Left renal cortex interstitium (tissue), 4 donors: ENCODE data around the gene NUFIP1. TPM values are rescaled to one million over a fixed set of nuclear protein-coding genes. Genes with fewer than 3 reads are reported as not detected.
"Not testable (repeated sequence)": the region's sequence is repeated elsewhere in the genome, so short reads cannot be mapped to it uniquely, and the experiment has no call there.

Experiments
- DNase-seq, 4 donors: peaks; one replicate each; pipeline ENCODE4 v3.0.0-alpha.2; 2013; ENCODE audit warnings: low read depth in 4 of 4, low spot score in 2 of 4, missing footprints in 1 of 4
- polyA plus RNA-seq, 4 donors: library from polyadenylated mRNA; unstranded; fragments of 120-200 nt; gene quantifications; one replicate each; pipeline ENCODE4 v1.2.1, GENCODE V29; 2013; ENCODE audit not compliant: insufficient read length in 4 of 4

NUFIP1 gene
- polyA plus RNA-seq, 4 donors: 10.9 to 13.1 (median 12.5) TPM

GRCh38 chr13:44921931-44922758 is 67.1 kb downstream of the NUFIP1 start:
- DNase-seq: no peak

- DNase-seq: no peak
These were observed 67.9 kb downstream of the NUFIP1 start for GRCh38 chr13:44921246-44921877.

GRCh38 chr13:44920013-44920412 is 69.3 kb downstream of the NUFIP1 start:
- DNase-seq: no peak

GRCh38 chr13:44919104-44919804 is 70.0 kb downstream of the NUFIP1 start:
- no peak for DNase-seq

- DNase-seq: peak in 2 of 4 donors; percentile 87 to 93
These were observed 70.8 kb downstream of the NUFIP1 start for GRCh38 chr13:44918326-44919103.

- DNase-seq: peak; percentile 96 to 100 (median 98)
These were observed 71.5 kb downstream of the NUFIP1 start for GRCh38 chr13:44917589-44918325.

- no peak for DNase-seq
These were observed 76.8 kb downstream of the NUFIP1 start for GRCh38 chr13:44912278-44913016.

GRCh38 chr13:44908712-44909111 is 80.6 kb downstream of the NUFIP1 start:
- DNase-seq: no peak

- no peak for DNase-seq
These were observed 81.0 kb downstream of the NUFIP1 start for GRCh38 chr13:44908266-44908665.

- no peak for DNase-seq
These were observed 82.6 kb downstream of the NUFIP1 start for GRCh38 chr13:44906713-44907112.

- DNase-seq: no peak
These were observed 83.0 kb downstream of the NUFIP1 start for GRCh38 chr13:44906230-44906629.

GRCh38 chr13:44905556-44905955 is 83.7 kb downstream of the NUFIP1 start:
- no peak for DNase-seq

- DNase-seq: no peak
These were observed 84.3 kb downstream of the NUFIP1 start for GRCh38 chr13:44904967-44905366.

GRCh38 chr13:44903574-44903985 is 85.7 kb downstream of the NUFIP1 start:
- DNase-seq: no peak

- no peak for DNase-seq
These were observed 86.5 kb downstream of the NUFIP1 start for GRCh38 chr13:44902738-44903137.

GRCh38 chr13:44899967-44900366 is 89.3 kb downstream of the NUFIP1 start:
- no peak for DNase-seq

- not testable (repeated sequence) for DNase-seq
These were observed 91.0 kb downstream of the NUFIP1 start for GRCh38 chr13:44898308-44898707.

GRCh38 chr13:44895953-44896335 is 93.3 kb downstream of the NUFIP1 start:
- DNase-seq: no peak

GRCh38 chr13:44895264-44895952 is 93.9 kb downstream of the NUFIP1 start:
- DNase-seq: no peak
